Karpas-422 (cell line): ENCODE data around the gene ADGRE2. TPM values are rescaled to one million over a fixed set of nuclear protein-coding genes. Genes with fewer than 3 reads are reported as not detected.
A peak's percentile ranks its signal among the peaks of the same experiment; 100 is the strongest.

Experiments used
- DNase-seq: peaks from one replicate; pipeline ENCODE4 v3.0.0-alpha.2; 2015
- H2AFZ ChIP-seq: fragments of 200-600 bp; sonication (generic); 2 replicates; pipeline ENCODE4 v1.6.1; 2014; ENCODE audit warnings: antibody characterized with exemption, low read length, mixed read lengths
- H3K27ac ChIP-seq: fragments of 200-600 bp; sonication (generic); 2 replicates; pipeline ENCODE4 v1.5.1; 2014; ENCODE audit warnings: mild to moderate bottlenecking, low read length, moderate library complexity
- H3K27me3 ChIP-seq: fragments of 200-600 bp; sonication (generic); 2 replicates; pipeline ENCODE4 v1.6.1; 2014; ENCODE audit warnings: low read length, mixed read lengths
- H3K36me3 ChIP-seq: fragments of 200-600 bp; sonication (generic); 2 replicates; pipeline ENCODE4 v1.6.1; 2014; ENCODE audit warnings: low read length, mixed read lengths; ENCODE audit not compliant: insufficient read depth
- H3K4me1 ChIP-seq: fragments of 200-600 bp; sonication (generic); 2 replicates; pipeline ENCODE4 v1.6.1; 2014; ENCODE audit warnings: mild to moderate bottlenecking, low read length, mixed read lengths
- H3K4me2 ChIP-seq: fragments of 200-600 bp; sonication (generic); 2 replicates; pipeline ENCODE4 v1.6.1; 2014; ENCODE audit warnings: low read length, low read depth, mild to moderate bottlenecking; ENCODE audit not compliant: poor library complexity, severe bottlenecking
- H3K4me3 ChIP-seq: fragments of 200-600 bp; sonication (generic); 2 replicates; pipeline ENCODE4 v1.5.1; 2014; ENCODE audit warnings: mild to moderate bottlenecking, antibody characterized with exemption, low read length, mixed read lengths
- H3K79me2 ChIP-seq: fragments of 200-600 bp; sonication (generic); 2 replicates; pipeline ENCODE4 v1.6.1; 2014; ENCODE audit warnings: mild to moderate bottlenecking, low read length, mixed read lengths
- H3K9ac ChIP-seq: fragments of 200-600 bp; sonication (generic); 2 replicates; pipeline ENCODE4 v1.6.0; 2014; ENCODE audit warnings: low read length
- H3K9me2 ChIP-seq: fragments of 200-600 bp; sonication (generic), shearing (Covaris generic); replicated peaks from 2 replicates; pipeline ENCODE4 v1.6.0; 2014; ENCODE audit warnings: mild to moderate bottlenecking, low read length, moderate library complexity; ENCODE audit not compliant: insufficient read depth
- H3K9me3 ChIP-seq: fragments of 300-700, 200-600 bp; sonication (generic); 2 replicates; pipeline ENCODE4 v1.6.1; 2014; ENCODE audit warnings: low read length, mixed read lengths
- H4K20me1 ChIP-seq: fragments of 200-600 bp; sonication (generic); 2 replicates; pipeline ENCODE4 v1.6.1; 2014; ENCODE audit warnings: mild to moderate bottlenecking, antibody characterized with exemption, low read length, low read depth; ENCODE audit not compliant: insufficient read depth
- small RNA-seq: library from RNA; depleted of rRNA; stranded (forward); fragments of <200 nt; gene quantifications from one replicate; pipeline ENCODE3, GENCODE V24; 2014
- total RNA-seq: library from RNA; depleted of rRNA; stranded (reverse); fragments of >200 nt; shearing (Covaris generic); gene quantifications from 2 replicates; pipeline ENCODE4 v1.2.3, GENCODE V29; 2014; ENCODE audit warnings: low replicate concordance; rRNA removed

ADGRE2 gene
- total RNA-seq, 1 experiment from 2014 or later: not detected

DNA sequence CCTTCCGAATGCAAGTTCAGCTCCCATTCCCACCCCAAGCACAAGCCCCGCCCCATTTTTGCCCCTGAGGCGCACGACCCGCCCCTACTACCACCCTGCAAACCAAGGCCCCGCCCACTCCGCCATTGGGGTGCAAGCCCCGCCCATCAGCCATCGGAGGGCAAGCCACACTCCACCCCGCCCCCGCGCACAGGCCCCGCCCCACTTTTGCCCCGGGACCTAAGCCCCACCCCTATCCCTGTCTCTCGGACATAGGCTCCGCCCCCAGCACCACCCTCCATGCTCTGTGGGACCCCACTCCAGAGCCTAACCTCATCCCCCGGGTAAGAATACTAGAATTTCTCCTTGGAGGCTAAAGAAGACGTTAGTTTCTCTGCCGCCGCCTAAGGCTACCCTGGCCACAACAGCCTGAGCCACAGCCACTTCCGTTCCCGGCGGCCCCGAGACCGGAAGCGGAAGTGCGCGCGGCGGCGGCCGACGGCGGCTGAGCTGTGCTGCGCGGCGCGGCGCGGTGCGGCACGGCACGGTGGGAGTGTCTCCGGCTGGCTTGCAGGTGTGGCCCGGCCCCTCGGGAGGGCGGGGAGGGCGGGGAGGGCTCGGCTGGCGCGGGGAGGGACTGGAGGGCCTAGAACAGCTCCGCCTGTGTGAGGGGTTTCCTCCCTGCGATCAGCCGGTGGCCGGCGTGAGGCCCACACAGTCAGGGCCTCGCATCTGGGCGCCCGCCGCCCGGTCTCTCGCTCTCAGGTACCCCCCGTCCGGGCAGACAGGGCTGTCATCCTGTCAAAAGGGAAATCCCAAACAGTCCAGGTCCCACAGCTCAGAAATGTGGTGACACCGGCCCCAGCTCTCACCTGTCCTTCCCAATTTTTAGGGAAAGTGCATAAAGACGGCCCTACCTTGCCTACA, 88.5 kb downstream of the ADGRE2 start, which contains the start of gene ZNF333:
Gene ZNF333 (plus strand): TSS at position 451 of the 906 bp plus-strand sequence. CDS start 3,444 bp downstream, outside the sequence.
- H3K9me2 ChIP-seq: no peaks in the 10 kb centered on the region
- H3K79me2 ChIP-seq: peaks cover 25% of the 10 kb centered on the region
- H3K4me2 ChIP-seq: peak within 1 kb of the TSS; percentile 98
- no peaks in the 10 kb centered on the region for H4K20me1 ChIP-seq
- peak; percentile 97 for DNase-seq
- H3K9me3 ChIP-seq: no peaks in the 10 kb centered on the region
- H3K4me1 ChIP-seq: peaks cover 24% of the 10 kb centered on the region
- no peaks in the 10 kb centered on the region for H3K36me3 ChIP-seq
- peak within 1 kb of the TSS; percentile 99 for H3K4me3 ChIP-seq
- H3K27me3 ChIP-seq: no peaks in the 10 kb centered on the region
- peak within 1 kb of the TSS; percentile 96 for H3K9ac ChIP-seq
- peak within 1 kb of the TSS; percentile 84 for H2AFZ ChIP-seq
- peak within 1 kb of the TSS; percentile 83 for H3K27ac ChIP-seq

GRCh38 chr19:14686411-14686810, 91.9 kb downstream of the ADGRE2 start:
- no peak overlapping the region for H3K27ac ChIP-seq
- no peaks in the 10 kb centered on the region for H3K9me2 ChIP-seq
- H3K79me2 ChIP-seq: peaks cover 13% of the 10 kb centered on the region
- no peak overlapping the region for H3K9ac ChIP-seq
- DNase-seq: peak; percentile 76
- H3K4me2 ChIP-seq: no peak overlapping the region
- H2AFZ ChIP-seq: no peak overlapping the region
- no peak overlapping the region for H3K4me3 ChIP-seq
- H3K36me3 ChIP-seq: no peaks in the 10 kb centered on the region
- H3K9me3 ChIP-seq: no peaks in the 10 kb centered on the region
- H4K20me1 ChIP-seq: no peaks in the 10 kb centered on the region
- no peaks in the 10 kb centered on the region for H3K27me3 ChIP-seq
- peaks cover 23% of the 10 kb centered on the region for H3K4me1 ChIP-seq

- H3K79me2 ChIP-seq: no peaks in the 10 kb centered on the region
- H4K20me1 ChIP-seq: no peaks in the 10 kb centered on the region
- peaks cover 4% of the 10 kb centered on the region for H3K4me1 ChIP-seq
- H3K27ac ChIP-seq: no peak overlapping the region
- no peak overlapping the region for H3K9ac ChIP-seq
- no peaks in the 10 kb centered on the region for H3K9me2 ChIP-seq
- no peaks in the 10 kb centered on the region for H3K36me3 ChIP-seq
- no peak overlapping the region for H3K4me3 ChIP-seq
- no peak overlapping the region for H3K4me2 ChIP-seq
- no peak overlapping the region for H2AFZ ChIP-seq
- no peaks in the 10 kb centered on the region for H3K27me3 ChIP-seq
- DNase-seq: peak; percentile 40
- no peaks in the 10 kb centered on the region for H3K9me3 ChIP-seq
Observed at GRCh38 chr19:14683439-14683838, 94.9 kb downstream of the ADGRE2 start.

Small RNAs within 50 kb of the gene (small RNA-seq; reads per million reads assigned to genes)
- gene AC005255.1: not detected

Other genes with a start within 250 kb of the ADGRE2 start
- 45.1 and 81.4 TPM in 2 replicates for gene TECR, start 249.0 kb downstream of the ADGRE2 start, total RNA-seq
- gene NDUFB7, start 206.5 kb downstream of the ADGRE2 start, total RNA-seq: 230 and 370 TPM in 2 replicates
- 7.4 and 17.6 TPM in 2 replicates for gene CLEC17A, start 195.5 kb downstream of the ADGRE2 start, total RNA-seq
- 0.30 TPM in 1 of 2 replicates, not detected in the other for gene ADGRE3, start 103.7 kb downstream of the ADGRE2 start, total RNA-seq
- 22.2 and 27.9 TPM in 2 replicates for gene ZNF333, start 88.5 kb downstream of the ADGRE2 start, total RNA-seq
- 0.15 TPM in 1 of 2 replicates, not detected in the other for gene OR7A5, start 56.6 kb upstream of the ADGRE2 start, total RNA-seq
- gene OR7C1, start 56.6 kb upstream of the ADGRE2 start, total RNA-seq: not detected in 2 replicates
- not detected in 2 replicates for gene OR7A10, start 70.4 kb upstream of the ADGRE2 start, total RNA-seq
- gene OR7A17, start 107.6 kb upstream of the ADGRE2 start, total RNA-seq: not detected in 2 replicates
- not detected in 2 replicates for gene OR7C2, start 162.9 kb upstream of the ADGRE2 start, total RNA-seq
- not detected in 2 replicates for gene SLC1A6, start 201.3 kb upstream of the ADGRE2 start, total RNA-seq